ENCODE results near the gene EIF3A.

Gene EIF3A

GRCh38 chr10:119005362-119006043 is 75.1 kb downstream of the EIF3A start:
- ATAC-seq (replicated peaks; ENCODE audit: extremely low read depth, poor library complexity, severe bottlenecking) (no peak), DNase-seq (ENCODE audit: low spot score in 2 of 2) (no peak)
- no peak overlapping the region for H3K4me3 Mint-ChIP-seq
- peaks cover 71% of the 10 kb centered on the region for H3K27me3 Mint-ChIP-seq
- H3K36me3 Mint-ChIP-seq (ENCODE audit: insufficient read depth) = no peaks in the 10 kb centered on the region
- H3K27ac Mint-ChIP-seq (ENCODE audit: low read depth) = no peak overlapping the region
- no peaks in the 10 kb centered on the region for H3K4me1 Mint-ChIP-seq
- H3K9me3 Mint-ChIP-seq = no peaks in the 10 kb centered on the region

- peaks cover 63% of the 10 kb centered on the region for H3K27me3 Mint-ChIP-seq
- ATAC-seq (replicated peaks; ENCODE audit: extremely low read depth, poor library complexity, severe bottlenecking) (no peak), DNase-seq (ENCODE audit: low spot score in 2 of 2) (no peak)
- no peaks in the 10 kb centered on the region for H3K4me1 Mint-ChIP-seq
- H3K4me3 Mint-ChIP-seq = no peak overlapping the region
- no peaks in the 10 kb centered on the region for H3K9me3 Mint-ChIP-seq
- no peaks in the 10 kb centered on the region for H3K36me3 Mint-ChIP-seq (ENCODE audit: insufficient read depth)
- H3K27ac Mint-ChIP-seq (ENCODE audit: low read depth) = no peak overlapping the region
These were observed 76.9 kb downstream of the EIF3A start for GRCh38 chr10:119003572-119004289.

- no peak for ATAC-seq (replicated peaks; ENCODE audit: extremely low read depth, poor library complexity, severe bottlenecking)
- H3K36me3 Mint-ChIP-seq (ENCODE audit: insufficient read depth) = no peaks in the 10 kb centered on the region
- H3K9me3 Mint-ChIP-seq = no peaks in the 10 kb centered on the region
- DNase-seq (ENCODE audit: low spot score in 2 of 2) = no peak
- no peaks in the 10 kb centered on the region for H3K4me1 Mint-ChIP-seq
- no peak overlapping the region for H3K27ac Mint-ChIP-seq (ENCODE audit: low read depth)
- no peak overlapping the region for H3K4me3 Mint-ChIP-seq
- H3K27me3 Mint-ChIP-seq = peaks cover 66% of the 10 kb centered on the region
These were observed 78.7 kb downstream of the EIF3A start for GRCh38 chr10:119001717-119002500.

- no peak for ATAC-seq (replicated peaks; ENCODE audit: extremely low read depth, poor library complexity, severe bottlenecking)
- Mint-ChIP-seq H3K36me3 (ENCODE audit: insufficient read depth) (no peaks in the 10 kb centered on the region), H3K4me3 (no peak overlapping the region), H3K27ac (ENCODE audit: low read depth) (no peak overlapping the region), H3K9me3 (no peaks in the 10 kb centered on the region), H3K27me3 (peaks cover 41% of the 10 kb centered on the region), H3K4me1 (no peaks in the 10 kb centered on the region)
- no peak for DNase-seq (ENCODE audit: low spot score in 2 of 2)
These were observed 82.4 kb downstream of the EIF3A start for GRCh38 chr10:118998183-118998582.

- no peak for DNase-seq (ENCODE audit: low spot score in 2 of 2)
- no peak for ATAC-seq (replicated peaks; ENCODE audit: extremely low read depth, poor library complexity, severe bottlenecking)
- Mint-ChIP-seq H3K4me1 (no peaks in the 10 kb centered on the region), H3K9me3 (no peaks in the 10 kb centered on the region), H3K36me3 (ENCODE audit: insufficient read depth) (no peaks in the 10 kb centered on the region), H3K27ac (ENCODE audit: low read depth) (no peak overlapping the region), H3K4me3 (no peak overlapping the region), H3K27me3 (peaks cover 38% of the 10 kb centered on the region)
These were observed 83.2 kb downstream of the EIF3A start for GRCh38 chr10:118997379-118997778.

- ATAC-seq (replicated peaks; ENCODE audit: extremely low read depth, poor library complexity, severe bottlenecking) (no peak), DNase-seq (ENCODE audit: low spot score in 2 of 2) (no peak)
- Mint-ChIP-seq H3K27me3 (peaks cover 22% of the 10 kb centered on the region), H3K4me1 (no peaks in the 10 kb centered on the region), H3K9me3 (no peaks in the 10 kb centered on the region), H3K4me3 (no peak overlapping the region), H3K27ac (ENCODE audit: low read depth) (no peak overlapping the region), H3K36me3 (ENCODE audit: insufficient read depth) (no peaks in the 10 kb centered on the region)
These were observed 84.9 kb downstream of the EIF3A start for GRCh38 chr10:118995739-118996138.

GRCh38 chr10:118994321-118994720 is 86.3 kb downstream of the EIF3A start:
- Mint-ChIP-seq H3K27me3 (peaks cover 20% of the 10 kb centered on the region), H3K9me3 (no peaks in the 10 kb centered on the region), H3K4me1 (no peaks in the 10 kb centered on the region), H3K36me3 (ENCODE audit: insufficient read depth) (no peaks in the 10 kb centered on the region), H3K27ac (ENCODE audit: low read depth) (no peak overlapping the region), H3K4me3 (no peak overlapping the region)
- ATAC-seq (replicated peaks; ENCODE audit: extremely low read depth, poor library complexity, severe bottlenecking) (no peak), DNase-seq (ENCODE audit: low spot score in 2 of 2) (no peak)

- H3K27ac Mint-ChIP-seq (ENCODE audit: low read depth) = no peak overlapping the region
- no peaks in the 10 kb centered on the region for H3K4me1 Mint-ChIP-seq
- no peaks in the 10 kb centered on the region for H3K36me3 Mint-ChIP-seq (ENCODE audit: insufficient read depth)
- H3K9me3 Mint-ChIP-seq = no peaks in the 10 kb centered on the region
- ATAC-seq (replicated peaks; ENCODE audit: extremely low read depth, poor library complexity, severe bottlenecking) = no peak
- no peak for DNase-seq (ENCODE audit: low spot score in 2 of 2)
- peaks cover 18% of the 10 kb centered on the region for H3K27me3 Mint-ChIP-seq
- no peak overlapping the region for H3K4me3 Mint-ChIP-seq
These were observed 87.4 kb downstream of the EIF3A start for GRCh38 chr10:118993214-118993613.

- no peak overlapping the region for H3K4me3 Mint-ChIP-seq
- peaks cover 11% of the 10 kb centered on the region for H3K27me3 Mint-ChIP-seq
- no peak for ATAC-seq (replicated peaks; ENCODE audit: extremely low read depth, poor library complexity, severe bottlenecking)
These were observed 88.1 kb downstream of the EIF3A start for GRCh38 chr10:118992496-118992895.

GRCh38 chr10:118990326-118990725 is 90.3 kb downstream of the EIF3A start:
- no peak for ATAC-seq (replicated peaks; ENCODE audit: extremely low read depth, poor library complexity, severe bottlenecking)
- peaks cover 13% of the 10 kb centered on the region for H3K4me1 Mint-ChIP-seq
- DNase-seq (ENCODE audit: low spot score in 2 of 2) = no peak
- H3K4me3 Mint-ChIP-seq = no peak overlapping the region
- H3K27me3 Mint-ChIP-seq = no peaks in the 10 kb centered on the region
- no peak overlapping the region for H3K27ac Mint-ChIP-seq (ENCODE audit: low read depth)
- H3K36me3 Mint-ChIP-seq (ENCODE audit: insufficient read depth) = no peaks in the 10 kb centered on the region
- no peaks in the 10 kb centered on the region for H3K9me3 Mint-ChIP-seq

More at GRCh38 chr10:118992496-118992895, 88.1 kb downstream of the EIF3A start:
- H3K36me3 Mint-ChIP-seq (ENCODE audit: insufficient read depth) = no peaks in the 10 kb centered on the region
- no peaks in the 10 kb centered on the region for H3K9me3 Mint-ChIP-seq
- H3K4me1 Mint-ChIP-seq = peaks cover 6% of the 10 kb centered on the region
- no peak for DNase-seq (ENCODE audit: low spot score in 2 of 2)
- no peak overlapping the region for H3K27ac Mint-ChIP-seq (ENCODE audit: low read depth)

- DNase-seq (ENCODE audit: low spot score in 2 of 2) = no peak
- no peaks in the 10 kb centered on the region for H3K36me3 Mint-ChIP-seq (ENCODE audit: insufficient read depth)
- H3K4me1 Mint-ChIP-seq = peaks cover 18% of the 10 kb centered on the region
- no peak for ATAC-seq (replicated peaks; ENCODE audit: extremely low read depth, poor library complexity, severe bottlenecking)
- H3K27me3 Mint-ChIP-seq = peaks cover 6% of the 10 kb centered on the region
- peak overlapping the region; percentile 26 for H3K4me3 Mint-ChIP-seq
- H3K9me3 Mint-ChIP-seq = no peaks in the 10 kb centered on the region
- peak overlapping the region; percentile 72 for H3K27ac Mint-ChIP-seq (ENCODE audit: low read depth)
These were observed 93.5 kb downstream of the EIF3A start for GRCh38 chr10:118986815-118987790.

GRCh38 chr10:118985576-118985975 is 95.0 kb downstream of the EIF3A start:
- Mint-ChIP-seq H3K27me3 (peaks cover 11% of the 10 kb centered on the region), H3K36me3 (ENCODE audit: insufficient read depth) (no peaks in the 10 kb centered on the region), H3K27ac (ENCODE audit: low read depth) (no peak overlapping the region), H3K4me1 (peaks cover 18% of the 10 kb centered on the region), H3K9me3 (no peaks in the 10 kb centered on the region), H3K4me3 (no peak overlapping the region)
- DNase-seq (ENCODE audit: low spot score in 2 of 2) (no peak), ATAC-seq (replicated peaks; ENCODE audit: extremely low read depth, poor library complexity, severe bottlenecking) (no peak)
